Colonic mucosa (tissue), 4 donors: ENCODE measurements around the gene SLC47A1. TPM values are rescaled to one million over a fixed set of nuclear protein-coding genes. Genes with fewer than 3 reads are reported as not detected.

Experiments
- DNase-seq: peaks from one replicate; pipeline ENCODE4 v3.0.0-alpha.2; 2020
- H3K27ac ChIP-seq: fragments of 200-600 bp; one replicate; pipeline ENCODE4 v1.8.0; 2021
- H3K27me3 ChIP-seq: fragments of 200-600 bp; one replicate; pipeline ENCODE4 v1.8.0; 2021
- H3K36me3 ChIP-seq: fragments of 200-600 bp; one replicate; pipeline ENCODE4 v1.8.0; 2021
- H3K4me1 ChIP-seq: fragments of 200-600 bp; one replicate; pipeline ENCODE4 v1.8.0; 2021; ENCODE audit warnings: mild to moderate bottlenecking
- H3K4me3 ChIP-seq: fragments of 200-600 bp; one replicate; pipeline ENCODE4 v1.8.0; 2021
- H3K9ac ChIP-seq, 2 donors: one replicate each; pipeline ENCODE4 v1.7.0; 2013; ENCODE audit warnings: control low read depth in 2 of 2, low read depth in 2 of 2, low read length in 2 of 2
- H3K9me3 ChIP-seq: fragments of 200-600 bp; one replicate; pipeline ENCODE4 v1.8.0; 2021
- intact Hi-C: fragments of 100-400 bp; cut with DNase I; formaldehyde crosslinking; loops from one replicate; pipeline ENCODE4 v1.14.1; 2022
- total RNA-seq, 2 donors: library from RNA; stranded (reverse); fragmentation: NEBNext Ultra II Directional in 1 of 2; extraction: Animal tissue kit (Norgen Biotek cat#: 25700) in 1 of 2; gene quantifications; one replicate each; pipeline ENCODE4 v1.2.1, GENCODE V29; 2021
- TF ChIP-seq, protein P1 (sequence below): fragments of 200-600 bp; IDR thresholded peaks from one replicate; pipeline ENCODE4 v1.8.0; 2022; ENCODE audit warnings: antibody characterized with exemption, mild to moderate bottlenecking
- donor health status: healthy.
- donor health status: DM: no; HTN: no; CAD: no.
- donor health status: DM: no; HTN: no; CAD: no.

SLC47A1 gene
- total RNA-seq, 2 donors from 2014 or later, result 0.37 to 1.0 TPM

GRCh38 chr17:19619705-19620325 is 86.2 kb downstream of the SLC47A1 start:
- no peak overlapping the region for H3K27ac ChIP-seq
- H3K4me1 ChIP-seq, result no peaks in the 10 kb centered on the region
- intact Hi-C loops, result no loop called here
- H3K9ac ChIP-seq, result no peak overlapping the region
- H3K9me3 ChIP-seq, result no peaks in the 10 kb centered on the region
- no peaks in the 10 kb centered on the region for H3K27me3 ChIP-seq
- DNase-seq, result no peak
- H3K4me3 ChIP-seq, result no peak overlapping the region
- TF ChIP-seq, protein P1, sequence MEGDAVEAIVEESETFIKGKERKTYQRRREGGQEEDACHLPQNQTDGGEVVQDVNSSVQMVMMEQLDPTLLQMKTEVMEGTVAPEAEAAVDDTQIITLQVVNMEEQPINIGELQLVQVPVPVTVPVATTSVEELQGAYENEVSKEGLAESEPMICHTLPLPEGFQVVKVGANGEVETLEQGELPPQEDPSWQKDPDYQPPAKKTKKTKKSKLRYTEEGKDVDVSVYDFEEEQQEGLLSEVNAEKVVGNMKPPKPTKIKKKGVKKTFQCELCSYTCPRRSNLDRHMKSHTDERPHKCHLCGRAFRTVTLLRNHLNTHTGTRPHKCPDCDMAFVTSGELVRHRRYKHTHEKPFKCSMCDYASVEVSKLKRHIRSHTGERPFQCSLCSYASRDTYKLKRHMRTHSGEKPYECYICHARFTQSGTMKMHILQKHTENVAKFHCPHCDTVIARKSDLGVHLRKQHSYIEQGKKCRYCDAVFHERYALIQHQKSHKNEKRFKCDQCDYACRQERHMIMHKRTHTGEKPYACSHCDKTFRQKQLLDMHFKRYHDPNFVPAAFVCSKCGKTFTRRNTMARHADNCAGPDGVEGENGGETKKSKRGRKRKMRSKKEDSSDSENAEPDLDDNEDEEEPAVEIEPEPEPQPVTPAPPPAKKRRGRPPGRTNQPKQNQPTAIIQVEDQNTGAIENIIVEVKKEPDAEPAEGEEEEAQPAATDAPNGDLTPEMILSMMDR, result no peak
- no peaks in the 10 kb centered on the region for H3K36me3 ChIP-seq

GRCh38 chr17:19621697-19622096 is 88.0 kb downstream of the SLC47A1 start:
- TF ChIP-seq, protein P1, result no peak
- no peaks in the 10 kb centered on the region for H3K27me3 ChIP-seq
- no peak for DNase-seq
- H3K9me3 ChIP-seq, result no peaks in the 10 kb centered on the region
- no peak overlapping the region for H3K9ac ChIP-seq
- H3K27ac ChIP-seq, result no peak overlapping the region
- no peak overlapping the region for H3K4me3 ChIP-seq
- intact Hi-C loops, result no loop called here
- no peaks in the 10 kb centered on the region for H3K36me3 ChIP-seq
- H3K4me1 ChIP-seq, result no peaks in the 10 kb centered on the region

- Histone ChIP-seq H3K9me3 (no peaks in the 10 kb centered on the region), H3K27me3 (no peaks in the 10 kb centered on the region), H3K36me3 (no peaks in the 10 kb centered on the region), H3K4me3 (no peak overlapping the region), H3K27ac (no peak overlapping the region), H3K4me1 (no peaks in the 10 kb centered on the region), H3K9ac (no peak overlapping the region)
- TF ChIP-seq, protein P1, result no peak
- no peak for DNase-seq
- intact Hi-C loops, result no loop called here
Measured at GRCh38 chr17:19626079-19626478, 92.4 kb downstream of the SLC47A1 start.

Other genes starting within 250 kb of the SLC47A1 start
- 10 to 100 TPM in 1 of 2 donors, 1 to 10 TPM in 1; 5.6 to 11.9 TPM for gene B9D1, start 171.1 kb upstream of the SLC47A1 start, total RNA-seq
- gene MAPK7, start 155.4 kb upstream of the SLC47A1 start, total RNA-seq, result 10 to 100 TPM; 36.6 to 37.9 TPM
- 10 to 100 TPM; 22.2 to 56.0 TPM for gene MFAP4, start 146.7 kb upstream of the SLC47A1 start, total RNA-seq
- 1 to 10 TPM; 2.4 to 4.3 TPM for gene RNF112, start 122.6 kb upstream of the SLC47A1 start, total RNA-seq
- 100 to 1,000 TPM; 115 to 144 TPM for gene ALDH3A2, start 114.9 kb downstream of the SLC47A1 start, total RNA-seq
- gene SLC47A2, start 182.7 kb downstream of the SLC47A1 start, total RNA-seq, result under 1 TPM; 0.16 to 0.25 TPM
- gene ALDH3A1, start 214.4 kb downstream of the SLC47A1 start, total RNA-seq, result 1 to 10 TPM; 3.7 to 6.6 TPM